Pancreas (tissue), 10 donors: ENCODE results near the gene CDC42SE2. TPM values are rescaled to one million over a fixed set of nuclear protein-coding genes. Genes with fewer than 3 reads are reported as not detected.
"Not testable (repeated sequence)": the region's sequence is repeated elsewhere in the genome, so short reads cannot be mapped to it uniquely, and the experiment has no call there.

Experiments
- ATAC-seq, 4 donors: fragments of 200-7000 bp; cut with Tn5 transposase; one replicate each; pipeline versions ENCODE4 v1.8.0 to v1.9.1; 2020; ENCODE audit warnings: mild to moderate bottlenecking in 4 of 4, moderate library complexity in 4 of 4
- DNase-seq, 6 donors: peaks; one replicate each; pipeline ENCODE4 v3.0.0-alpha.2; 2020
- FAIRE-seq: peaks from 2 replicates; lab custom pipeline; 2012; peaks lifted over from hg19 to GRCh38; lab: Jason Lieb, UNC
- H3K27ac ChIP-seq, 4 donors: fragments of 200-600 bp; sonication (generic); 1 replicate in 3 of 4; 2 replicates in 1 of 4; pipeline versions ENCODE4 v1.5.0 to v1.8.0; 2020
- H3K27me3 ChIP-seq, 4 donors: fragments of 200-600 bp; one replicate each; pipeline ENCODE4 v1.8.0; 2021
- H3K36me3 ChIP-seq, 3 donors: fragments of 200-600 bp; sonication (generic) in 1 of 3; one replicate each; pipeline versions ENCODE4 v1.5.0 to v1.8.0; 2020 to 2021
- H3K4me1 ChIP-seq, 3 donors: fragments of 200-600 bp; one replicate each; pipeline ENCODE4 v1.8.0; 2021
- H3K4me3 ChIP-seq, 4 donors: fragments of 200-600 bp; sonication (generic) in 2 of 4; one replicate each; pipeline versions ENCODE4 v1.5.0 to v1.8.0; 2020 to 2021
- H3K9me3 ChIP-seq, 4 donors: fragments of 200-600 bp; one replicate each; pipeline ENCODE4 v1.8.0; 2021
- CTCF ChIP-seq, 4 donors: fragments of 200-600 bp; sonication (generic) in 3 of 4; IDR thresholded peaks; one replicate each; pipeline versions ENCODE4 v1.5.0 to v1.8.0; 2021; ENCODE audit warnings: antibody characterized with exemption in 4 of 4
- WGBS, 2 donors: extraction: QIAGEN DNeasy Blood & Tissue Kit; methylation state at CpG; one replicate each; pipeline ENCODE4 v1.1.7; 2013; 5-methylcytosine and 5-hydroxymethylcytosine counted together
- intact Hi-C, 3 donors: fragments of 100-400 bp; cut with DNase I; formaldehyde crosslinking; loops; one replicate each; pipeline versions ENCODE4 v1.11.1 to v1.14.2; 2022
- polyA plus RNA-seq, 2 donors: library from polyadenylated mRNA; stranded (reverse); fragments of 200-250 nt; gene quantifications; one replicate each; pipeline ENCODE4 v1.2.3, GENCODE V29; 2013
- total RNA-seq, 6 donors: library from RNA; stranded (reverse); fragmentation: NEBNext Ultra II Directional in 4 of 6; extraction: Animal tissue kit (Norgen Biotek cat#: 25700) in 4 of 6; gene quantifications; one replicate each; pipeline versions ENCODE4 v1.2.1 to v1.2.4, GENCODE V29; 2021 to 2023
- donor health status: healthy with polysubstance abuse.
- donor health status: DM: no; HTN: no; CAD: no; lungs with moderate emphysema.
- donor health status: DM: no; HTN: no; CAD: no.
- donor health status: control.
- donor health status: control.
- donor health status: Bipolar disorder and iron deficiency.
- donor health status: DM: yes; HTN: yes; CAD: no.
- donor health status: DM: no; HTN: no; CAD: no.
- donor health status: DM: no; HTN: no; CAD: no.
- donor health status: DM: yes; HTN: yes; CAD: no.

The CDC42SE2 gene
- total and polyA plus RNA-seq, 8 donors: 10.7 to 30.5 (median 20.3) TPM

GRCh38 chr5:131337240-131338050, 73.6 kb downstream of the CDC42SE2 start:
- H3K4me3 ChIP-seq, H3K27me3 ChIP-seq, FAIRE-seq, intact Hi-C loops, H3K36me3 ChIP-seq, H3K27ac ChIP-seq, H3K4me1 ChIP-seq, ATAC-seq, H3K9me3 ChIP-seq, DNase-seq: not testable (repeated sequence)
- WGBS, 2 donors: 98% methylated on average over 27 of the region's 27 CpGs

- no peaks in the 10 kb centered on the region for H3K36me3 ChIP-seq
- H3K4me3 ChIP-seq: no peak overlapping the region
- no peaks in the 10 kb centered on the region for H3K9me3 ChIP-seq
- H3K4me1 ChIP-seq: no peaks in the 10 kb centered on the region
- H3K27ac ChIP-seq: no peak overlapping the region
- no peaks in the 10 kb centered on the region for H3K27me3 ChIP-seq
- no peak for FAIRE-seq
- DNase-seq: no peak
- ATAC-seq: no peak
- intact Hi-C loops: no loop called here
- TF ChIP-seq CTCF (IDR thresholded peaks at IDR 0.05): no peak
- 96 to 98% methylated on average over 4 of the region's 4 CpGs for WGBS, 2 donors
These were observed 74.2 kb downstream of the CDC42SE2 start for GRCh38 chr5:131338051-131338453.

GRCh38 chr5:131344288-131344687, 80.4 kb downstream of the CDC42SE2 start:
- WGBS, 2 donors: 94 to 96% methylated on average over 9 of the region's 9 CpGs
- FAIRE-seq, H3K4me1 ChIP-seq, H3K4me3 ChIP-seq, H3K27me3 ChIP-seq, ATAC-seq, DNase-seq, H3K27ac ChIP-seq, intact Hi-C loops, H3K9me3 ChIP-seq, H3K36me3 ChIP-seq: not testable (repeated sequence)

- intact Hi-C loops, H3K36me3 ChIP-seq: not testable (repeated sequence)
- WGBS, 2 donors: 98 to 100% methylated on average over 3 of the region's 3 CpGs
These were observed 82.4 kb downstream of the CDC42SE2 start for GRCh38 chr5:131346204-131346603.

GRCh38 chr5:131353991-131354390, 90.1 kb downstream of the CDC42SE2 start:
- no peaks in the 10 kb centered on the region for H3K9me3 ChIP-seq
- no peak for FAIRE-seq
- 88 to 92% methylated on average over 3 of the region's 3 CpGs for WGBS, 2 donors
- H3K36me3 ChIP-seq: no peaks in the 10 kb centered on the region
- TF ChIP-seq CTCF (IDR thresholded peaks at IDR 0.05): no peak
- H3K27ac ChIP-seq: no peak overlapping the region
- H3K4me1 ChIP-seq: peaks cover 0 to 15% (median 15%) of the 10 kb centered on the region in 3 donors
- no peak for ATAC-seq
- DNase-seq: no peak
- H3K27me3 ChIP-seq: no peaks in the 10 kb centered on the region
- H3K4me3 ChIP-seq: no peak overlapping the region
- intact Hi-C loops: no loop called here

More at GRCh38 chr5:131346204-131346603, 82.4 kb downstream of the CDC42SE2 start:
- H3K4me1 ChIP-seq, ATAC-seq, H3K9me3 ChIP-seq, FAIRE-seq, H3K27me3 ChIP-seq, DNase-seq, H3K4me3 ChIP-seq, H3K27ac ChIP-seq: not testable (repeated sequence)

GRCh38 chr5:131355971-131356528, 92.2 kb downstream of the CDC42SE2 start:
- peaks cover 0 to 15% (median 15%) of the 10 kb centered on the region in 3 donors for H3K4me1 ChIP-seq
- DNase-seq: no peak
- FAIRE-seq: no peak
- H3K27me3 ChIP-seq: no peaks in the 10 kb centered on the region
- H3K4me3 ChIP-seq: no peak overlapping the region
- H3K36me3 ChIP-seq: no peaks in the 10 kb centered on the region
- 59 to 61% methylated on average over 1 of the region's 1 CpG for WGBS, 2 donors
- no peaks in the 10 kb centered on the region for H3K9me3 ChIP-seq
- no peak for TF ChIP-seq CTCF (IDR thresholded peaks at IDR 0.05)
- intact Hi-C loops: no loop called here
- no peak overlapping the region for H3K27ac ChIP-seq
- no peak for ATAC-seq
